GM23248 (cell line): ENCODE results near the gene MPP1. TPM values are rescaled to one million over a fixed set of nuclear protein-coding genes. Genes with fewer than 3 reads are reported as not detected.
A peak's percentile ranks its signal among the peaks of the same experiment; 100 is the strongest.

Experiments
- DNase-seq: peaks from one replicate; pipeline ENCODE4 v3.0.0-alpha.2; 2015
- H2AFZ ChIP-seq: fragments of 200-600 bp; sonication (generic); 2 replicates; pipeline ENCODE4 v1.6.1; 2016; ENCODE audit warnings: antibody characterized with exemption
- H3F3A ChIP-seq: fragments of 200-600 bp; sonication (generic); 2 replicates; pipeline ENCODE4 v1.6.1; 2016; ENCODE audit warnings: mild to moderate bottlenecking, antibody characterized with exemption, mixed run types; ENCODE audit not compliant: insufficient read depth
- H3K27ac ChIP-seq: fragments of 200-600 bp; sonication (generic); 2 replicates; pipeline ENCODE4 v1.5.1; 2016; ENCODE audit warnings: mild to moderate bottlenecking
- H3K27me3 ChIP-seq: fragments of 200-600 bp; sonication (generic); replicated peaks from 2 replicates; pipeline ENCODE4 v1.6.1; 2016; ENCODE audit warnings: mild to moderate bottlenecking; ENCODE audit not compliant: insufficient read depth
- H3K36me3 ChIP-seq: fragments of 200-600 bp; sonication (generic); 2 replicates; pipeline ENCODE4 v1.6.1; 2016; ENCODE audit warnings: low read depth, mild to moderate bottlenecking
- H3K4me1 ChIP-seq: fragments of 200-600 bp; sonication (generic); 2 replicates; pipeline ENCODE4 v1.6.1; 2016; ENCODE audit warnings: mild to moderate bottlenecking; ENCODE audit not compliant: insufficient read depth
- H3K4me2 ChIP-seq: fragments of 200-600 bp; sonication (generic); one replicate; pipeline ENCODE4 v1.6.1; 2016; ENCODE audit warnings: mild to moderate bottlenecking; ENCODE audit not compliant: unreplicated experiment
- H3K4me3 ChIP-seq: fragments of 200-600 bp; sonication (generic); 2 replicates; pipeline ENCODE4 v1.5.1; 2016; ENCODE audit warnings: mild to moderate bottlenecking
- H3K79me2 ChIP-seq: fragments of 200-600 bp; sonication (generic); 2 replicates; pipeline ENCODE4 v1.6.1; 2016; ENCODE audit warnings: mild to moderate bottlenecking; ENCODE audit not compliant: insufficient read depth
- H3K9ac ChIP-seq: fragments of 200-600 bp; sonication (generic); 2 replicates; pipeline ENCODE4 v1.6.1; 2016; ENCODE audit warnings: mild to moderate bottlenecking
- H3K9me2 ChIP-seq: fragments of 200-600 bp; sonication (generic); 2 replicates; pipeline ENCODE4 v1.6.1; 2016; ENCODE audit warnings: mixed run types, mild to moderate bottlenecking, moderate library complexity; ENCODE audit not compliant: insufficient read depth
- H3K9me3 ChIP-seq: fragments of 200-600 bp; sonication (generic); one replicate; pipeline ENCODE4 v1.6.1; 2017; ENCODE audit warnings: low read depth
- H4K20me1 ChIP-seq: fragments of 200-600 bp; sonication (generic); 2 replicates; pipeline ENCODE4 v1.6.0; 2016; ENCODE audit not compliant: insufficient read depth
- EZH2 ChIP-seq: fragments of 200-600 bp; sonication (generic); IDR thresholded peaks from 2 replicates; pipeline ENCODE4 v1.6.1; 2018; ENCODE audit warnings: antibody characterized with exemption, mild to moderate bottlenecking; ENCODE audit not compliant: insufficient read depth, poor library complexity, severe bottlenecking
- EZH2phosphoT487 ChIP-seq: fragments of 200-600 bp; sonication (generic); IDR thresholded peaks from 2 replicates; pipeline ENCODE4 v1.6.1; 2018; ENCODE audit warnings: antibody characterized with exemption, moderate library complexity, mild to moderate bottlenecking, low read depth; ENCODE audit not compliant: insufficient read depth
- WGBS, 2 experiments: methylation state at CpG; one replicate each; pipeline ENCODE4 v1.1.6; 2015 to 2017; ENCODE audit warnings: low lambda C conversion rate in 2 of 2, low coverage in 1 of 2; ENCODE audit errors: missing lambda C conversion rate in 2 of 2; 5-methylcytosine and 5-hydroxymethylcytosine counted together
- in situ Hi-C: fragments of 300-500 bp; cut with MboI; formaldehyde crosslinking; loops from 2 replicates; pipeline ENCODE4 v1.15.0; 2020
- polyA plus RNA-seq: library from polyadenylated mRNA; unstranded; fragments of >200 nt; fragmentation: Nextera tagmentation; extraction: Ambion mirVana; gene quantifications from 2 replicates; pipeline ENCODE4 v1.2.1, GENCODE V29; 2016
- total RNA-seq: library from RNA; depleted of rRNA; stranded (reverse); fragments of >200 nt; shearing (Covaris generic); gene quantifications from 2 replicates; pipeline ENCODE4 v1.2.3, GENCODE V29; 2014

Gene MPP1
- total and polyA plus RNA-seq, 2 experiments from 2014 or later: 16.6 to 22.7 TPM

- Histone ChIP-seq H3F3A (peaks cover 16% of the 10 kb centered on the region), H3K4me2 (no peak overlapping the region), H3K79me2 (no peaks in the 10 kb centered on the region), H3K27ac (no peak overlapping the region), H2AFZ (no peak overlapping the region), H3K36me3 (no peaks in the 10 kb centered on the region), H3K4me1 (peaks cover 16% of the 10 kb centered on the region), H3K9me3 (no peaks in the 10 kb centered on the region), H3K27me3 (no peaks in the 10 kb centered on the region), H4K20me1 (no peaks in the 10 kb centered on the region), H3K4me3 (no peak overlapping the region), H3K9ac (no peak overlapping the region), H3K9me2 (no peaks in the 10 kb centered on the region)
- no peak for TF ChIP-seq EZH2
- no peak for DNase-seq
- in situ Hi-C loops: no loop called here
- WGBS, 2 experiments: 93 to 99% methylated on average over 10 to 13 of the region's 13 CpGs
These were observed 20.9 kb downstream of the MPP1 start for GRCh38 chrX:154784149-154784995.

- peaks cover 40% of the 10 kb centered on the region for H3F3A ChIP-seq
- H3K36me3 ChIP-seq: peaks cover 7% of the 10 kb centered on the region; the same call in 1 of the 2 replicates
- no peak overlapping the region for H2AFZ ChIP-seq
- no peak overlapping the region for H3K27ac ChIP-seq
- in situ Hi-C loops: no loop called here
- no peaks in the 10 kb centered on the region for H3K9me3 ChIP-seq
- no peaks in the 10 kb centered on the region for H3K27me3 ChIP-seq
- DNase-seq: no peak
- H4K20me1 ChIP-seq: no peaks in the 10 kb centered on the region
- no peak overlapping the region for H3K4me3 ChIP-seq
- no peaks in the 10 kb centered on the region for H3K79me2 ChIP-seq
- H3K4me2 ChIP-seq: no peak overlapping the region
- H3K9me2 ChIP-seq: no peaks in the 10 kb centered on the region
- H3K9ac ChIP-seq: no peak overlapping the region
- WGBS, 2 experiments: 95 to 98% methylated on average over 9 of the region's 9 CpGs
- no peak for TF ChIP-seq EZH2
- TF ChIP-seq EZH2phosphoT487: no peak
- peaks cover 26% of the 10 kb centered on the region for H3K4me1 ChIP-seq
These were observed 24.3 kb downstream of the MPP1 start for GRCh38 chrX:154780968-154781367.

- in situ Hi-C loops: no loop called here
- peak; percentile 85 for DNase-seq
- Histone ChIP-seq H3K4me3 (no peak overlapping the region), H3K36me3 (peaks cover 7% of the 10 kb centered on the region; the same call in 1 of the 2 replicates), H2AFZ (no peak overlapping the region), H3K9me2 (no peaks in the 10 kb centered on the region), H3K9ac (no peak overlapping the region), H3F3A (peaks cover 40% of the 10 kb centered on the region), H3K27me3 (no peaks in the 10 kb centered on the region), H3K27ac (peak overlapping the region; percentile 70), H3K4me1 (peaks cover 26% of the 10 kb centered on the region), H4K20me1 (no peaks in the 10 kb centered on the region), H3K4me2 (no peak overlapping the region), H3K9me3 (no peaks in the 10 kb centered on the region), H3K79me2 (no peaks in the 10 kb centered on the region)
- WGBS, 2 experiments: 0 to 22% methylated on average over 2 to 4 of the region's 4 CpGs
- TF ChIP-seq EZH2phosphoT487 (no peak), EZH2 (no peak)
These were observed 26.0 kb downstream of the MPP1 start for GRCh38 chrX:154779261-154779660.

GRCh38 chrX:154776753-154777152 is 28.5 kb downstream of the MPP1 start:
- Histone ChIP-seq H3K9me3 (no peaks in the 10 kb centered on the region), H3K36me3 (peaks cover 7% of the 10 kb centered on the region; the same call in 1 of the 2 replicates), H3K79me2 (peaks cover 5% of the 10 kb centered on the region; the same call in 1 of the 2 replicates), H3K27me3 (no peaks in the 10 kb centered on the region), H3K9me2 (no peaks in the 10 kb centered on the region), H3K27ac (no peak overlapping the region), H3K4me3 (no peak overlapping the region), H3K9ac (no peak overlapping the region), H3F3A (peaks cover 34% of the 10 kb centered on the region), H3K4me1 (peaks cover 17% of the 10 kb centered on the region), H4K20me1 (no peaks in the 10 kb centered on the region), H3K4me2 (no peak overlapping the region), H2AFZ (no peak overlapping the region)
- WGBS, 2 experiments: 98 to 100% methylated on average over 2 of the region's 2 CpGs
- in situ Hi-C loops: no loop called here
- TF ChIP-seq EZH2 (no peak), EZH2phosphoT487 (no peak)
- no peak for DNase-seq
